WTC11 (cell line): ENCODE data around the gene CD2BP2. TPM values are rescaled to one million over a fixed set of nuclear protein-coding genes. Genes with fewer than 3 reads are reported as not detected.
A peak's percentile ranks its signal among the peaks of the same experiment; 100 is the strongest.

Experiments used
- ATAC-seq: fragments of 200-7000 bp; cut with Tn5 transposase; 2 replicates; pipeline ENCODE4 v1.10.0; 2021; ENCODE audit warnings: mild to moderate bottlenecking, moderate library complexity
- CTCF ChIA-PET: fragments of 300-600 bp; sonication (Branson Sonifier 250); formaldehyde crosslinking; loops from one replicate; lab custom pipeline; 2021; ENCODE audit warnings: antibody characterized with exemption; lab: Charles Lee
- POLR2A ChIA-PET: fragments of 350-600 bp; sonication (Branson Sonifier 250); formaldehyde crosslinking; loops from one replicate; lab custom pipeline; 2021; ENCODE audit warnings: antibody characterized with exemption; lab: Charles Lee
- DNase-seq: peaks from one replicate; pipeline ENCODE4 v3.0.0; 2021; ENCODE audit warnings: low spot score
- H3K27ac Mint-ChIP-seq: 2 replicates; pipeline ENCODE4 v1.8.0; 2021; ENCODE audit warnings: mixed read lengths
- H3K27me3 Mint-ChIP-seq: 2 replicates; pipeline ENCODE4 v1.8.0; 2021; ENCODE audit warnings: low read depth, mild to moderate bottlenecking, moderate library complexity, mixed read lengths
- H3K36me3 Mint-ChIP-seq: 2 replicates; pipeline ENCODE4 v1.8.0; 2021; ENCODE audit warnings: mixed read lengths
- H3K4me1 Mint-ChIP-seq: 2 replicates; pipeline ENCODE4 v1.8.0; 2022; ENCODE audit warnings: mixed read lengths
- H3K4me3 Mint-ChIP-seq: 2 replicates; pipeline ENCODE4 v1.8.0; 2021; ENCODE audit warnings: mild to moderate bottlenecking, moderate library complexity, mixed read lengths
- H3K9me3 Mint-ChIP-seq: 2 replicates; pipeline ENCODE4 v1.8.0; 2021; ENCODE audit warnings: mixed read lengths
- ETV6 ChIP-seq: sonication (generic); formaldehyde crosslinking; IDR thresholded peaks from 2 replicates; pipeline ENCODE4 v1.8.1; 2022; ENCODE audit warnings: mild to moderate bottlenecking, missing genetic modification reagents
- FOXK1 ChIP-seq: sonication (generic); formaldehyde crosslinking; IDR thresholded peaks from 2 replicates; pipeline ENCODE4 v1.8.0; 2022; ENCODE audit warnings: mild to moderate bottlenecking, moderate library complexity, missing genetic modification reagents
- GABPB1 ChIP-seq: sonication (generic); formaldehyde crosslinking; IDR thresholded peaks from 2 replicates; pipeline ENCODE4 v1.8.1; 2023; ENCODE audit warnings: mild to moderate bottlenecking, missing genetic modification reagents
- JAZF1 ChIP-seq: fragments of 250-450 bp; sonication (Bioruptor Pico); IDR thresholded peaks from 2 replicates; pipeline ENCODE4 v1.9.0; 2021; ENCODE audit warnings: moderate library complexity, mild to moderate bottlenecking, inconsistent platforms
- PRRX2 ChIP-seq: fragments of 250-450 bp; sonication (Bioruptor Pico); IDR thresholded peaks from 2 replicates; pipeline ENCODE4 v1.8.0; 2021; ENCODE audit warnings: mild to moderate bottlenecking
- SP1 ChIP-seq: sonication (generic); formaldehyde crosslinking; conservative IDR thresholded peaks from 2 replicates; pipeline ENCODE4 v1.8.1; 2022; ENCODE audit warnings: missing genetic modification reagents
- ZNF121 ChIP-seq: sonication (generic); formaldehyde crosslinking; IDR thresholded peaks from 2 replicates; pipeline ENCODE4 v1.8.0; 2023; ENCODE audit warnings: missing genetic modification reagents
- ZNF232 ChIP-seq: sonication (generic); formaldehyde crosslinking; IDR thresholded peaks from 2 replicates; pipeline ENCODE4 v1.8.0; 2022; ENCODE audit warnings: mild to moderate bottlenecking, missing genetic modification reagents
- ZNF416 ChIP-seq: fragments of 250-450 bp; sonication (Bioruptor Pico); IDR thresholded peaks from 2 replicates; pipeline ENCODE4 v1.9.0; 2021; ENCODE audit warnings: mild to moderate bottlenecking, inconsistent platforms
- total RNA-seq: library from RNA; stranded (reverse); gene quantifications from 3 replicates; pipeline ENCODE4 v1.2.3, GENCODE V29; 2021
- TF ChIP-seq, protein P1 (sequence below): fragments of 250-450 bp; sonication (Bioruptor Pico); IDR thresholded peaks from 2 replicates; pipeline ENCODE4 v1.9.0; 2021; ENCODE audit warnings: moderate library complexity, mild to moderate bottlenecking, inconsistent platforms, borderline replicate concordance
- TF ChIP-seq, protein P2 (sequence below): sonication (generic); formaldehyde crosslinking; IDR thresholded peaks from 2 replicates; pipeline ENCODE4 v1.8.0; 2022; ENCODE audit warnings: mild to moderate bottlenecking, missing genetic modification reagents
- TF ChIP-seq, protein P3 (sequence below): sonication (generic); formaldehyde crosslinking; IDR thresholded peaks from 2 replicates; pipeline ENCODE4 v1.8.1; 2022; ENCODE audit warnings: mild to moderate bottlenecking, moderate library complexity, missing genetic modification reagents
- TF ChIP-seq, protein P4 (sequence below): sonication (generic); formaldehyde crosslinking; IDR thresholded peaks from 2 replicates; pipeline ENCODE4 v1.8.0; 2023; ENCODE audit warnings: missing genetic modification reagents, mild to moderate bottlenecking, borderline replicate concordance
- TF ChIP-seq, protein P5 (sequence below): sonication (generic); formaldehyde crosslinking; IDR thresholded peaks from 2 replicates; pipeline ENCODE4 v1.8.0; 2022; ENCODE audit warnings: mild to moderate bottlenecking, missing genetic modification reagents
- TF ChIP-seq, protein P6 (sequence below): fragments of 250-450 bp; sonication (Bioruptor Pico); IDR thresholded peaks from 2 replicates; pipeline ENCODE4 v1.9.0; 2021; ENCODE audit warnings: mild to moderate bottlenecking
- TF ChIP-seq, protein P7 (sequence below): fragments of 250-450 bp; sonication (Bioruptor Pico); IDR thresholded peaks from 2 replicates; pipeline ENCODE4 v2.1.2; 2022; ENCODE audit warnings: mild to moderate bottlenecking, moderate library complexity

CD2BP2 gene
- total RNA-seq, 1 experiment from 2014 or later, result 56.6 TPM

DNA sequence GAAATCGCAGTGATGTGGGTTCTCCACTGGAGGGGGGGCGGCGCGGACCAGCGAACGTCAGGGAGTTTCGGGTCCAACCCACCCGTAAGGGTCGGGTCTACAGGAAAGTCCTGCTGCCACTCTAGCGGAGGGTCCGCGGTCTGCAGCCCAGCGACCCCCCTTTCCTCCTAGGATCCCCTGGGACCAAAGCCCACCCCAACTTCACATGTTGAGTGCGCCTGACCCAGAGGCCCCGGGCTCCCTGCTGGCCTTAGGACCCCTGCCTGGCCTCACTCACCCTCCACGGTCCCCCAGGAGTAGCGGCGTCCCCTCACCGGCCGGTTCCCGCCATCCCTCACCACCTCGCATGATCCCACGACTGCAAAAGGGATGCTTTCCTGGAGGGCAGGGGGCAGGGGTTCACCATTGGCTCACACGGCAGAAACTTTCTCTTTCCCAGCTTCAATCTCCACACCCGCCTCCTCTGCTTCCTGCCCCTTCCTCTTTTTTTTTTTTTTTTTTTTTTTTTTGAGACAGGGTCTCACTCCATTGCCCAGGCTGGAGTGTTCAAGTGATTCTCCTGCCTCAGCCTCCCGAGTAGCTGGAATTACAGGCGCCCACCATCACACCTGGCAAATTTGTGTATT is 24.2 kb upstream of the CD2BP2 start:
- Mint-ChIP-seq H3K9me3 (no peaks in the 10 kb centered on the region), H3K27me3 (peaks cover 7% of the 10 kb centered on the region), H3K4me3 (peak overlapping the region; percentile 96), H3K4me1 (peaks cover 14% of the 10 kb centered on the region), H3K36me3 (0 out of 2 replicates have a peak, but pooled peaks cover 2% of the 10 kb centered on the region), H3K27ac (peak overlapping the region; percentile 89)
- ChIA-PET POLR2A (interaction anchor here (0.8 kb wide), 1 partner anchor 16 kb away, joined by 4 read pairs; the partner anchor contains the start of gene ZNF48), CTCF (interaction anchor here (1.6 kb wide), 2 partner anchors 16 to 30 kb away, joined by 6 to 7 read pairs; partner anchors contain the start of gene ZNF48)
- ATAC-seq (no peak), DNase-seq (no peak)
- TF ChIP-seq GABPB1 (CRISPR knock-in tag), result no peak
- TF ChIP-seq, protein P1, sequence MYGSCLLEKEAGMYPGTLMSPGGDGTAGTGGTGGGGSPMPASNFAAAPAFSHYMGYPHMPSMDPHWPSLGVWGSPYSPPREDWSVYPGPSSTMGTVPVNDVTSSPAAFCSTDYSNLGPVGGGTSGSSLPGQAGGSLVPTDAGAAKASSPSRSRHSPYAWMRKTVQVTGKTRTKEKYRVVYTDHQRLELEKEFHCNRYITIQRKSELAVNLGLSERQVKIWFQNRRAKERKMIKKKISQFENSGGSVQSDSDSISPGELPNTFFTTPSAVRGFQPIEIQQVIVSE (CRISPR knock-in tag), result no peak
- TF ChIP-seq, protein P2, sequence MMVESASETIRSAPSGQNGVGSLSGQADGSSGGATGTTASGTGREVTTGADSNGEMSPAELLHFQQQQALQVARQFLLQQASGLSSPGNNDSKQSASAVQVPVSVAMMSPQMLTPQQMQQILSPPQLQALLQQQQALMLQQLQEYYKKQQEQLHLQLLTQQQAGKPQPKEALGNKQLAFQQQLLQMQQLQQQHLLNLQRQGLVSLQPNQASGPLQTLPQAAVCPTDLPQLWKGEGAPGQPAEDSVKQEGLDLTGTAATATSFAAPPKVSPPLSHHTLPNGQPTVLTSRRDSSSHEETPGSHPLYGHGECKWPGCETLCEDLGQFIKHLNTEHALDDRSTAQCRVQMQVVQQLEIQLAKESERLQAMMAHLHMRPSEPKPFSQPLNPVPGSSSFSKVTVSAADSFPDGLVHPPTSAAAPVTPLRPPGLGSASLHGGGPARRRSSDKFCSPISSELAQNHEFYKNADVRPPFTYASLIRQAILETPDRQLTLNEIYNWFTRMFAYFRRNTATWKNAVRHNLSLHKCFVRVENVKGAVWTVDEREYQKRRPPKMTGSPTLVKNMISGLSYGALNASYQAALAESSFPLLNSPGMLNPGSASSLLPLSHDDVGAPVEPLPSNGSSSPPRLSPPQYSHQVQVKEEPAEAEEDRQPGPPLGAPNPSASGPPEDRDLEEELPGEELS (CRISPR knock-in tag), result no peak
- 0 out of 2 replicates have a peak, but pooled peaks have one; percentile 28 for TF ChIP-seq ZNF232 (CRISPR knock-in tag)
- 0 out of 2 replicates have a peak, but pooled peaks have one; percentile 1 for TF ChIP-seq ZNF416 (CRISPR knock-in tag)
- TF ChIP-seq SP1 (CRISPR knock-in tag), result 0 out of 2 replicates have a peak, but pooled peaks have one; percentile 5

DNA sequence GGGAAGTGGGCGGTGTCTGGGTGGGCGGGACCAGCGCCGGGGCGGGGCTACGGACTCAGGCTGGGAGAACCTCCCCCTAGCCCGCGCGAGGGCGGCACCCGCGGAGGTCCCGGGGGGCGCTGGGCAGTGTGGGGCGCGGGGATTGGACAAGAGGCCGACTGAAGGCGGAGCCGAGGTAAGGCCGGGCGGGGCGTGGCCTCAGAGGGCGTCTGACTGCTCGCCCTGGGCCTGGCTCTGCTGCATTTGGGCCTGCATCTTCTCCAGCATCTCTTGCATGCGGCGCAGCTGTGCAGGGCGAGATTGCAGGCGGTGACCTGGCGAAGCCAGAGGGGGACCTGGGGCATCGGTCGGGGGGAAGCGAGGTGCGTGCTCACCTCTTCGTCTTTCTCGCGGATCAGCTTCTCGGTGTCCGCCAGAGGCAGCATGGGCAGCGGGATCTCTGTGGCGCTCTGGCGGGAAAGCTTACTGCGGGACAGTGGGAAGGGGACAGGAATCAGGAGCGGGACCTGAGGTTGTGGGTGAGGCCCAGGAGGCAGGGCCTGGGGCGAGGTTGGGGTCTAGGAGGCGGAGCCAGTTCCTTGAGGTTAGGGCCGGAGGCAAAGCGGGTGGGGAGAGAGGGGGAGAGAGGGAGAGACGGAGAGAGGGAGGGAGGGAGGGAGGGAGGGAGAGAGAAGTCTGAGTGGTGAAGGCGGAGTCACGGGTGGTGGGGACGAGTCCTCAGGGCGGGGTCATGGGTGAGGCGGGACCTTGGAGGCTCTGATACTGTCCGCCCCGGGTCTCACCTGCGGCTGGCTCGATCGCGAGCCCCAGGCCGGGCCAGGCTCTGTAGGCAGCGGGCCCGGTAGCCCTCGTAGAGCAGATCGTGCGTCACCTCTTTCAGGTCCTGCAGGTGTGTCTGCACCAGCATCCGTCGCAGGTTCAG is 23.4 kb upstream of the CD2BP2 start:
- Mint-ChIP-seq H3K27me3 (peaks cover 7% of the 10 kb centered on the region), H3K36me3 (0 out of 2 replicates have a peak, but pooled peaks cover 2% of the 10 kb centered on the region), H3K4me1 (peaks cover 14% of the 10 kb centered on the region), H3K27ac (peak overlapping the region; percentile 100), H3K9me3 (no peaks in the 10 kb centered on the region), H3K4me3 (peak overlapping the region; percentile 96)
- ChIA-PET CTCF (interaction anchor here (0.6 to 1.6 kb wide), 5 partner anchors 10 to 266 kb away, joined by 3 to 7 read pairs (median 3); partner anchors contain the start of gene ZNF48), POLR2A (interaction anchor here (0.5 to 2.3 kb wide), 6 partner anchors 16 to 231 kb away, joined by 3 to 9 read pairs (median 4); partner anchors contain the start of gene ZNF48)
- DNase-seq, result peak; percentile 100
- ATAC-seq, result peak; percentile 91
- 0 out of 2 replicates have a peak, but pooled peaks have one; percentile 12 for TF ChIP-seq FOXK1 (CRISPR knock-in tag)
- TF ChIP-seq, protein P2 (CRISPR knock-in tag), result peak; percentile 94
- TF ChIP-seq, protein P3, sequence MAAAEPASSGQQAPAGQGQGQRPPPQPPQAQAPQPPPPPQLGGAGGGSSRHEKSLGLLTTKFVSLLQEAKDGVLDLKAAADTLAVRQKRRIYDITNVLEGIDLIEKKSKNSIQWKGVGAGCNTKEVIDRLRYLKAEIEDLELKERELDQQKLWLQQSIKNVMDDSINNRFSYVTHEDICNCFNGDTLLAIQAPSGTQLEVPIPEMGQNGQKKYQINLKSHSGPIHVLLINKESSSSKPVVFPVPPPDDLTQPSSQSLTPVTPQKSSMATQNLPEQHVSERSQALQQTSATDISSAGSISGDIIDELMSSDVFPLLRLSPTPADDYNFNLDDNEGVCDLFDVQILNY (CRISPR knock-in tag), result peak; percentile 36; the same call in 1 of the 2 replicates
- TF ChIP-seq PRRX2, result no peak
- 0 out of 2 replicates have a peak, but pooled peaks have one; percentile 7 for TF ChIP-seq ZNF416 (CRISPR knock-in tag)
- TF ChIP-seq, protein P4, sequence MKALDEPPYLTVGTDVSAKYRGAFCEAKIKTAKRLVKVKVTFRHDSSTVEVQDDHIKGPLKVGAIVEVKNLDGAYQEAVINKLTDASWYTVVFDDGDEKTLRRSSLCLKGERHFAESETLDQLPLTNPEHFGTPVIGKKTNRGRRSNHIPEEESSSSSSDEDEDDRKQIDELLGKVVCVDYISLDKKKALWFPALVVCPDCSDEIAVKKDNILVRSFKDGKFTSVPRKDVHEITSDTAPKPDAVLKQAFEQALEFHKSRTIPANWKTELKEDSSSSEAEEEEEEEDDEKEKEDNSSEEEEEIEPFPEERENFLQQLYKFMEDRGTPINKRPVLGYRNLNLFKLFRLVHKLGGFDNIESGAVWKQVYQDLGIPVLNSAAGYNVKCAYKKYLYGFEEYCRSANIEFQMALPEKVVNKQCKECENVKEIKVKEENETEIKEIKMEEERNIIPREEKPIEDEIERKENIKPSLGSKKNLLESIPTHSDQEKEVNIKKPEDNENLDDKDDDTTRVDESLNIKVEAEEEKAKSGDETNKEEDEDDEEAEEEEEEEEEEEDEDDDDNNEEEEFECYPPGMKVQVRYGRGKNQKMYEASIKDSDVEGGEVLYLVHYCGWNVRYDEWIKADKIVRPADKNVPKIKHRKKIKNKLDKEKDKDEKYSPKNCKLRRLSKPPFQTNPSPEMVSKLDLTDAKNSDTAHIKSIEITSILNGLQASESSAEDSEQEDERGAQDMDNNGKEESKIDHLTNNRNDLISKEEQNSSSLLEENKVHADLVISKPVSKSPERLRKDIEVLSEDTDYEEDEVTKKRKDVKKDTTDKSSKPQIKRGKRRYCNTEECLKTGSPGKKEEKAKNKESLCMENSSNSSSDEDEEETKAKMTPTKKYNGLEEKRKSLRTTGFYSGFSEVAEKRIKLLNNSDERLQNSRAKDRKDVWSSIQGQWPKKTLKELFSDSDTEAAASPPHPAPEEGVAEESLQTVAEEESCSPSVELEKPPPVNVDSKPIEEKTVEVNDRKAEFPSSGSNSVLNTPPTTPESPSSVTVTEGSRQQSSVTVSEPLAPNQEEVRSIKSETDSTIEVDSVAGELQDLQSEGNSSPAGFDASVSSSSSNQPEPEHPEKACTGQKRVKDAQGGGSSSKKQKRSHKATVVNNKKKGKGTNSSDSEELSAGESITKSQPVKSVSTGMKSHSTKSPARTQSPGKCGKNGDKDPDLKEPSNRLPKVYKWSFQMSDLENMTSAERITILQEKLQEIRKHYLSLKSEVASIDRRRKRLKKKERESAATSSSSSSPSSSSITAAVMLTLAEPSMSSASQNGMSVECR (CRISPR knock-in tag), result peak; percentile 38; the same call in 1 of the 2 replicates
- peak; percentile 53; the same call in 1 of the 2 replicates for TF ChIP-seq SP1 (CRISPR knock-in tag)
- 0 out of 2 replicates have a peak, but pooled peaks have one; percentile 50 for TF ChIP-seq GABPB1 (CRISPR knock-in tag)
- 0 out of 2 replicates have a peak, but pooled peaks have one; percentile 62 for TF ChIP-seq ZNF121
- TF ChIP-seq, protein P5, sequence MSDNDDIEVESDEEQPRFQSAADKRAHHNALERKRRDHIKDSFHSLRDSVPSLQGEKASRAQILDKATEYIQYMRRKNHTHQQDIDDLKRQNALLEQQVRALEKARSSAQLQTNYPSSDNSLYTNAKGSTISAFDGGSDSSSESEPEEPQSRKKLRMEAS (CRISPR knock-in tag), result peak; percentile 73; the same call in 1 of the 2 replicates
- no peak for TF ChIP-seq JAZF1 (CRISPR knock-in tag)
- peak; percentile 67 for TF ChIP-seq ETV6
- TF ChIP-seq, protein P6, sequence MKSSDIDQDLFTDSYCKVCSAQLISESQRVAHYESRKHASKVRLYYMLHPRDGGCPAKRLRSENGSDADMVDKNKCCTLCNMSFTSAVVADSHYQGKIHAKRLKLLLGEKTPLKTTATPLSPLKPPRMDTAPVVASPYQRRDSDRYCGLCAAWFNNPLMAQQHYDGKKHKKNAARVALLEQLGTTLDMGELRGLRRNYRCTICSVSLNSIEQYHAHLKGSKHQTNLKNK, result 0 out of 2 replicates have a peak, but pooled peaks have one; percentile 34
- TF ChIP-seq, protein P7, sequence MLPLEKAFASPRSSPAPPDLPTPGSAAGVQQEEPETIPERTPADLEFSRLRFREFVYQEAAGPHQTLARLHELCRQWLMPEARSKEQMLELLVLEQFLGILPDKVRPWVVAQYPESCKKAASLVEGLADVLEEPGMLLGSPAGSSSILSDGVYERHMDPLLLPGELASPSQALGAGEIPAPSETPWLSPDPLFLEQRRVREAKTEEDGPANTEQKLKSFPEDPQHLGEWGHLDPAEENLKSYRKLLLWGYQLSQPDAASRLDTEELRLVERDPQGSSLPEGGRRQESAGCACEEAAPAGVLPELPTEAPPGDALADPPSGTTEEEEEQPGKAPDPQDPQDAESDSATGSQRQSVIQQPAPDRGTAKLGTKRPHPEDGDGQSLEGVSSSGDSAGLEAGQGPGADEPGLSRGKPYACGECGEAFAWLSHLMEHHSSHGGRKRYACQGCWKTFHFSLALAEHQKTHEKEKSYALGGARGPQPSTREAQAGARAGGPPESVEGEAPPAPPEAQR (CRISPR knock-in tag), result no peak
